NT2/D1 (cell line): Measurements from ENCODE around the gene C4orf50.

Experiments used
- DNase-seq: peaks from one replicate; pipeline ENCODE4 v3.0.0-alpha.2; 2011; ENCODE audit warnings: low read depth, low spot score
- H3K27me3 ChIP-seq: 2 replicates; pipeline ENCODE4 v1.6.0; 2011; ENCODE audit warnings: mild to moderate bottlenecking; ENCODE audit not compliant: insufficient read length, insufficient read depth
- H3K36me3 ChIP-seq: 2 replicates; pipeline ENCODE4 v1.6.1; 2011; ENCODE audit warnings: mild to moderate bottlenecking, low read length, mixed read lengths; ENCODE audit not compliant: insufficient read depth, insufficient read length
- H3K4me1 ChIP-seq: 2 replicates; pipeline ENCODE4 v1.5.1; 2011; ENCODE audit not compliant: insufficient read depth, insufficient read length
- H3K4me3 ChIP-seq: 2 replicates; pipeline ENCODE4 v1.5.1; 2011; ENCODE audit warnings: low read depth; ENCODE audit not compliant: insufficient read length
- H3K9ac ChIP-seq: 2 replicates; pipeline ENCODE4 v1.6.0; 2011; ENCODE audit warnings: low read depth; ENCODE audit not compliant: insufficient read length
- H3K9me3 ChIP-seq: 2 replicates; pipeline ENCODE4 v1.5.1; 2011; ENCODE audit warnings: mild to moderate bottlenecking, low read length; ENCODE audit not compliant: insufficient read depth
- SUZ12 ChIP-seq: IDR thresholded peaks from 2 replicates; pipeline ENCODE4 v1.6.1; 2011; ENCODE audit not compliant: insufficient read length, insufficient read depth; ENCODE audit errors: extremely low read depth
- YY1 ChIP-seq: IDR thresholded peaks from 2 replicates; pipeline ENCODE4 v1.6.1; 2011; ENCODE audit not compliant: insufficient read length, insufficient read depth
- ZNF274 ChIP-seq: IDR thresholded peaks from 2 replicates; pipeline ENCODE4 v1.6.1; 2011; ENCODE audit warnings: mild to moderate bottlenecking, low read depth, low read length

Gene C4orf50

GRCh38 chr4:5941601-5942000 is 76.6 kb downstream of the C4orf50 start:
- Histone ChIP-seq H3K9ac (no peak overlapping the region), H3K9me3 (peaks cover 25% of the 10 kb centered on the region), H3K4me3 (no peak overlapping the region), H3K36me3 (no peaks in the 10 kb centered on the region), H3K4me1 (no peaks in the 10 kb centered on the region), H3K27me3 (no peaks in the 10 kb centered on the region)
- no peak for DNase-seq
- TF ChIP-seq ZNF274 (no peak), YY1 (no peak), SUZ12 (no peak)

GRCh38 chr4:5940470-5941203 is 77.6 kb downstream of the C4orf50 start:
- H3K4me1 ChIP-seq, result no peaks in the 10 kb centered on the region
- no peaks in the 10 kb centered on the region for H3K36me3 ChIP-seq
- H3K27me3 ChIP-seq, result no peaks in the 10 kb centered on the region
- no peak for DNase-seq
- H3K9ac ChIP-seq, result no peak overlapping the region
- peaks cover 16% of the 10 kb centered on the region for H3K9me3 ChIP-seq
- TF ChIP-seq ZNF274, result no peak
- no peak for TF ChIP-seq SUZ12
- TF ChIP-seq YY1, result no peak
- no peak overlapping the region for H3K4me3 ChIP-seq

GRCh38 chr4:5933996-5934831 is 84.0 kb downstream of the C4orf50 start:
- Histone ChIP-seq H3K27me3 (peaks cover 4% of the 10 kb centered on the region), H3K9ac (no peak overlapping the region), H3K36me3 (no peaks in the 10 kb centered on the region), H3K4me1 (no peaks in the 10 kb centered on the region), H3K9me3 (no peaks in the 10 kb centered on the region), H3K4me3 (no peak overlapping the region)
- no peak for TF ChIP-seq SUZ12
- no peak for TF ChIP-seq YY1
- TF ChIP-seq ZNF274, result no peak
- DNase-seq, result no peak

GRCh38 chr4:5933116-5933515 is 85.1 kb downstream of the C4orf50 start:
- TF ChIP-seq YY1 (no peak), SUZ12 (no peak), ZNF274 (no peak)
- DNase-seq, result no peak
- Histone ChIP-seq H3K36me3 (no peaks in the 10 kb centered on the region), H3K9ac (no peak overlapping the region), H3K9me3 (no peaks in the 10 kb centered on the region), H3K4me1 (no peaks in the 10 kb centered on the region), H3K27me3 (peaks cover 4% of the 10 kb centered on the region), H3K4me3 (no peak overlapping the region)

- Histone ChIP-seq H3K4me3 (no peak overlapping the region), H3K9ac (no peak overlapping the region), H3K27me3 (peaks cover 6% of the 10 kb centered on the region), H3K36me3 (no peaks in the 10 kb centered on the region), H3K9me3 (no peaks in the 10 kb centered on the region), H3K4me1 (no peaks in the 10 kb centered on the region)
- no peak for DNase-seq
- TF ChIP-seq SUZ12, result no peak
- TF ChIP-seq YY1, result no peak
- no peak for TF ChIP-seq ZNF274
Observed at GRCh38 chr4:5932035-5932568, 86.1 kb downstream of the C4orf50 start.

- Histone ChIP-seq H3K4me3 (no peak overlapping the region), H3K27me3 (peaks cover 6% of the 10 kb centered on the region), H3K36me3 (no peaks in the 10 kb centered on the region), H3K9me3 (no peaks in the 10 kb centered on the region), H3K4me1 (no peaks in the 10 kb centered on the region), H3K9ac (no peak overlapping the region)
- no peak for DNase-seq
- TF ChIP-seq YY1, result no peak
- TF ChIP-seq ZNF274, result no peak
- TF ChIP-seq SUZ12, result no peak
Observed at GRCh38 chr4:5931526-5931925, 86.7 kb downstream of the C4orf50 start.

GRCh38 chr4:5930876-5931275 is 87.4 kb downstream of the C4orf50 start:
- Histone ChIP-seq H3K9me3 (no peaks in the 10 kb centered on the region), H3K36me3 (no peaks in the 10 kb centered on the region), H3K27me3 (peaks cover 6% of the 10 kb centered on the region), H3K4me1 (no peaks in the 10 kb centered on the region), H3K4me3 (no peak overlapping the region), H3K9ac (no peak overlapping the region)
- TF ChIP-seq SUZ12 (no peak), ZNF274 (no peak), YY1 (no peak)
- DNase-seq, result no peak
